Measurements from ENCODE around the gene TEX48.

DNA sequence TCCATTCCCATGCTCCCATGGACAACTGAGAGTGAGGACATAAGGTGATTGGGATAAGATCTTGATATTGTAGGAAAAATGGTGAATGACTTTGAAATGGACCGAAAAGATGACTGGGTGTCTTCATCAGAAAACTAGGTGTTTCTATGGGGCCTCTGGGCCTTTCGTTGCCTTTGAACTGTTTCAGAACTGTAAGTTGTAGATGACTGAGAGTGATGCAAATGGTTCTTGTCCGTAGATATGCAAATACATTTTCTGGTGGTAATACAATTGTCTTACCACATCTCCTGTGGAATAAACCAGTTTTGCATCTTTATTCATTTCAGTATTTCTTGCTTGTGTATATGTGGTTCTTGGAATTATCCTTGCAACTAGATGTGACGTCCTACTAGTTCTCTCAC, 16.0 kb upstream of the TEX48 start:
- TF ChIP-seq, protein P1, sequence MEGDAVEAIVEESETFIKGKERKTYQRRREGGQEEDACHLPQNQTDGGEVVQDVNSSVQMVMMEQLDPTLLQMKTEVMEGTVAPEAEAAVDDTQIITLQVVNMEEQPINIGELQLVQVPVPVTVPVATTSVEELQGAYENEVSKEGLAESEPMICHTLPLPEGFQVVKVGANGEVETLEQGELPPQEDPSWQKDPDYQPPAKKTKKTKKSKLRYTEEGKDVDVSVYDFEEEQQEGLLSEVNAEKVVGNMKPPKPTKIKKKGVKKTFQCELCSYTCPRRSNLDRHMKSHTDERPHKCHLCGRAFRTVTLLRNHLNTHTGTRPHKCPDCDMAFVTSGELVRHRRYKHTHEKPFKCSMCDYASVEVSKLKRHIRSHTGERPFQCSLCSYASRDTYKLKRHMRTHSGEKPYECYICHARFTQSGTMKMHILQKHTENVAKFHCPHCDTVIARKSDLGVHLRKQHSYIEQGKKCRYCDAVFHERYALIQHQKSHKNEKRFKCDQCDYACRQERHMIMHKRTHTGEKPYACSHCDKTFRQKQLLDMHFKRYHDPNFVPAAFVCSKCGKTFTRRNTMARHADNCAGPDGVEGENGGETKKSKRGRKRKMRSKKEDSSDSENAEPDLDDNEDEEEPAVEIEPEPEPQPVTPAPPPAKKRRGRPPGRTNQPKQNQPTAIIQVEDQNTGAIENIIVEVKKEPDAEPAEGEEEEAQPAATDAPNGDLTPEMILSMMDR (IDR thresholded peaks at IDR 0.05) = no peak
- no peak for TF ChIP-seq EZH2 (IDR thresholded peaks at IDR 0.05; ENCODE audit: borderline replicate concordance, insufficient read depth, low read depth, low read length, poor library complexity, severe bottlenecking)
